HG02885 (cell line): ENCODE results near the gene FHIT.
A peak's percentile ranks its signal among the peaks of the same experiment; 100 is the strongest.

Experiments
- ATAC-seq: cut with Tn5 transposase; IDR thresholded peaks from one replicate; pipeline ENCODE4 v1.9.1; 2021; ENCODE audit warnings: mild to moderate bottlenecking; ENCODE audit not compliant: unreplicated experiment, poor library complexity

The FHIT gene

GRCh38 chr3:60133269-60134162 is 1117.7 kb downstream of the FHIT start:
- no peak for ATAC-seq

GRCh38 chr3:60131618-60132017 is 1119.6 kb downstream of the FHIT start:
- no peak for ATAC-seq

GRCh38 chr3:60126511-60127304 is 1124.5 kb downstream of the FHIT start:
- no peak for ATAC-seq

GRCh38 chr3:60125686-60126085 is 1125.6 kb downstream of the FHIT start:
- no peak for ATAC-seq

- ATAC-seq: no peak
Measured at GRCh38 chr3:60120245-60120644, 1131.0 kb downstream of the FHIT start.

- ATAC-seq: no peak
Measured at GRCh38 chr3:60114191-60114590, 1137.1 kb downstream of the FHIT start.

- ATAC-seq: no peak
Measured at GRCh38 chr3:60107275-60107674, 1144.0 kb downstream of the FHIT start.

GRCh38 chr3:60102154-60102553 is 1149.1 kb downstream of the FHIT start:
- no peak for ATAC-seq

GRCh38 chr3:60101621-60102020 is 1149.6 kb downstream of the FHIT start:
- no peak for ATAC-seq

GRCh38 chr3:60096403-60096802 is 1154.8 kb downstream of the FHIT start:
- no peak for ATAC-seq

- ATAC-seq: no peak
Measured at GRCh38 chr3:60095930-60096329, 1155.3 kb downstream of the FHIT start.

- ATAC-seq: no peak
Measured at GRCh38 chr3:60095516-60095915, 1155.7 kb downstream of the FHIT start.

- no peak for ATAC-seq
Measured at GRCh38 chr3:60094392-60094947, 1156.8 kb downstream of the FHIT start.

- no peak for ATAC-seq
Measured at GRCh38 chr3:60090548-60090947, 1160.7 kb downstream of the FHIT start.

GRCh38 chr3:60086811-60087210 is 1164.4 kb downstream of the FHIT start:
- ATAC-seq: peak; percentile 89

GRCh38 chr3:60085649-60086048 is 1165.6 kb downstream of the FHIT start:
- no peak for ATAC-seq

- no peak for ATAC-seq
Measured at GRCh38 chr3:60081381-60082095, 1169.7 kb downstream of the FHIT start.

- no peak for ATAC-seq
Measured at GRCh38 chr3:60080648-60081047, 1170.6 kb downstream of the FHIT start.

- peak; percentile 43 for ATAC-seq
Measured at GRCh38 chr3:60079076-60079475, 1172.2 kb downstream of the FHIT start.

- ATAC-seq: no peak
Measured at GRCh38 chr3:60076331-60076730, 1174.9 kb downstream of the FHIT start.
